ENCODE data around the gene ACBD6.

DNA sequence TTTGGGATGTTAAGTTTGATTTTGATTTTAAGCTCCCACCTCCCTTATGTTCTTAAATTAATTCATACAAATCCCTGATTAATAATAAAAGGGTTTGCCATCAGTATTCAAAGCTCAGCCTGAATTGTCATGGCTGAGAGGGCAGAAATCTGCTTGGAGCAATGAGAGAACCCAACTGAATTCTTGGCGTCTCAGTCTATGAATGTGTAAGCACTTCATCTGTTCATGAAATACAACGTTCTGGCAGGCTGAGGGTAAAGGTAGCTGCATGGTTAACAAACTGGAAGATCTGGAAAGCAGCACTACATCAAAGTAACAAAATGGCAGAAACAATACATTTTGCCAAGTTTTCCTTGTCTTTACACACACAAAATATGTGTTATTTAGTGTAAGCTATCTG is 95.3 kb downstream of the ACBD6 start:
- TF ChIP-seq, protein P1, sequence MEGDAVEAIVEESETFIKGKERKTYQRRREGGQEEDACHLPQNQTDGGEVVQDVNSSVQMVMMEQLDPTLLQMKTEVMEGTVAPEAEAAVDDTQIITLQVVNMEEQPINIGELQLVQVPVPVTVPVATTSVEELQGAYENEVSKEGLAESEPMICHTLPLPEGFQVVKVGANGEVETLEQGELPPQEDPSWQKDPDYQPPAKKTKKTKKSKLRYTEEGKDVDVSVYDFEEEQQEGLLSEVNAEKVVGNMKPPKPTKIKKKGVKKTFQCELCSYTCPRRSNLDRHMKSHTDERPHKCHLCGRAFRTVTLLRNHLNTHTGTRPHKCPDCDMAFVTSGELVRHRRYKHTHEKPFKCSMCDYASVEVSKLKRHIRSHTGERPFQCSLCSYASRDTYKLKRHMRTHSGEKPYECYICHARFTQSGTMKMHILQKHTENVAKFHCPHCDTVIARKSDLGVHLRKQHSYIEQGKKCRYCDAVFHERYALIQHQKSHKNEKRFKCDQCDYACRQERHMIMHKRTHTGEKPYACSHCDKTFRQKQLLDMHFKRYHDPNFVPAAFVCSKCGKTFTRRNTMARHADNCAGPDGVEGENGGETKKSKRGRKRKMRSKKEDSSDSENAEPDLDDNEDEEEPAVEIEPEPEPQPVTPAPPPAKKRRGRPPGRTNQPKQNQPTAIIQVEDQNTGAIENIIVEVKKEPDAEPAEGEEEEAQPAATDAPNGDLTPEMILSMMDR (conservative IDR thresholded peaks at IDR 0.05 in 1 of 2, IDR thresholded peaks at IDR 0.05 in 1 of 2; ENCODE audit: extremely low read depth in 1 of 2, insufficient read depth in 1 of 2, low read depth in 1 of 2, low read length in 2 of 2): no peak
- no peak for TF ChIP-seq EZH2 (IDR thresholded peaks at IDR 0.05; ENCODE audit: borderline replicate concordance, low read length)

Measured in mammary epithelial cell (primary cell).